Measurements from ENCODE around the gene BMAL1. TPM values are rescaled to one million over a fixed set of nuclear protein-coding genes. Genes with fewer than 3 reads are reported as not detected.

The BMAL1 gene
- total and polyA plus RNA-seq, 10 donors, result 6.5 to 58.4 (median 36.4) TPM

DNA sequence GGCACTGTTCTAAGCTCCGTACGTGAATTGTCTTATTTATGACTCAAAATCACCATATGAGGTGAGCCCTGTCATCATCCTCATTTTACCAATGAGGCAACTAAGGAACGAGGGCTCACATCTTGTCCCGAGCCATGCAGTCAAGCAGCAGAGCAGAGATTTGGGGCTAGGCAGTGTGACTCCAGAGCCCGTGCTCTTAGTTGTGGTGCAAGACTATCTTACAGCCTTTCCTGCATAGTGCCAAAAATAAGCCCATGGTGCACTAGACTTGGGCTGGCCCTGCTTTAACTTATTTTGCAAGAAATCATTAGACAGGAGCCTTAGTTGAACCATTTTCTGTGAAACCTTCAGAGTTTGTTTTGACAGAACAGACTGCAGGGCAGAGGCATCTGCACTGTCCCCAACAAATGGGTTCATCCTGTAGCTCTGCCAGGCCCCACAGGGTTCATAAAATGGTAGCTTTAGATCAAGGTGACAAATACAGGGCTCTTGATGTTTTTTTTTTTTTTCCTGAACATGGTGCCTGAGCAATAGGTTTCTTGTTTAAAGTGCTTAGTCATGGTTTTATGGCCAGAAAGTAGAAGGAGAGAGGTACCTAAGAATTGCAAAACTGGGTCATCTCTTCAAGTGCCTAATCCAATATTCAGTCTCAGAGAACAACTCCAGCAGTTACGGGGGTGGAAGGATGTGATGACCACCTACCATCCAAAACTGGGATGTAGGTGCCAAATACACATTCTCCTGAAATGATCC is 56.6 kb downstream of the BMAL1 start:
- Histone ChIP-seq H3K4me3 (no peak overlapping the region), H3K36me3 (peaks cover 0 to 6% (median 0%) of the 10 kb centered on the region in 6 donors), H3K27ac (no peak overlapping the region), H3K9me3 (no peaks in the 10 kb centered on the region), H3K4me1 (peaks cover 23 to 96% (median 71%) of the 10 kb centered on the region in 6 donors), H3K27me3 (replicated peaks in 1 of 7) (no peaks in the 10 kb centered on the region)
- intact Hi-C loops (cut with DNase I; ENCODE audit: low total_unique reads), result no loop called here
- TF ChIP-seq, protein P1, sequence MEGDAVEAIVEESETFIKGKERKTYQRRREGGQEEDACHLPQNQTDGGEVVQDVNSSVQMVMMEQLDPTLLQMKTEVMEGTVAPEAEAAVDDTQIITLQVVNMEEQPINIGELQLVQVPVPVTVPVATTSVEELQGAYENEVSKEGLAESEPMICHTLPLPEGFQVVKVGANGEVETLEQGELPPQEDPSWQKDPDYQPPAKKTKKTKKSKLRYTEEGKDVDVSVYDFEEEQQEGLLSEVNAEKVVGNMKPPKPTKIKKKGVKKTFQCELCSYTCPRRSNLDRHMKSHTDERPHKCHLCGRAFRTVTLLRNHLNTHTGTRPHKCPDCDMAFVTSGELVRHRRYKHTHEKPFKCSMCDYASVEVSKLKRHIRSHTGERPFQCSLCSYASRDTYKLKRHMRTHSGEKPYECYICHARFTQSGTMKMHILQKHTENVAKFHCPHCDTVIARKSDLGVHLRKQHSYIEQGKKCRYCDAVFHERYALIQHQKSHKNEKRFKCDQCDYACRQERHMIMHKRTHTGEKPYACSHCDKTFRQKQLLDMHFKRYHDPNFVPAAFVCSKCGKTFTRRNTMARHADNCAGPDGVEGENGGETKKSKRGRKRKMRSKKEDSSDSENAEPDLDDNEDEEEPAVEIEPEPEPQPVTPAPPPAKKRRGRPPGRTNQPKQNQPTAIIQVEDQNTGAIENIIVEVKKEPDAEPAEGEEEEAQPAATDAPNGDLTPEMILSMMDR (IDR thresholded peaks at IDR 0.05 in 8 of 11, conservative IDR thresholded peaks at IDR 0.05 in 3 of 11), result no peak
- TF ChIP-seq POLR2AphosphoS5 (IDR thresholded peaks at IDR 0.05), result no peak
- TF ChIP-seq POLR2A (IDR thresholded peaks at IDR 0.05), result no peak
- DNase-seq, result no peak
- WGBS, 5 donors, result 72 to 85% (median 76%) methylated on average over 6 of the region's 6 CpGs

DNA sequence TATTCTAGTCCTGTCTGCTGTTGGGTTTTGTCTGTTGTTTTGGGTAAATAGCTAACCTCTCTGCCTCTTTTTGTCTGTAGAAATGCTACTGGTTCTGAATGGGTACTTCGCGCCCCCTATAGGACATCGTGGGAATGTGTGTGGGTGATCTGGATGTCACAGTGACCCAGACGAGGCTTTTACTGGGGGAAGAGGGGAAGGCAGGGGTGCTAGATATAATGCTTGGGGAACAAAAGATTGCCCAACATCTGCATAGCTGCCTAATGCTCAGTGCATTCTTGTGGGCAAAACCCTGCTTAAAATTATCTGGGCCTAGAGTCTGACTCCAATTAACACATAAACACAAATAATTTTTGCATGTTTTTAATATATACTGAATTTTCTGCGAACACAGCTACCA is 57.7 kb downstream of the BMAL1 start:
- 20 to 26% (median 22%) methylated on average over 5 of the region's 5 CpGs for WGBS, 5 donors
- TF ChIP-seq POLR2AphosphoS5 (IDR thresholded peaks at IDR 0.05), result no peak
- TF ChIP-seq, protein P1 (IDR thresholded peaks at IDR 0.05 in 8 of 11, conservative IDR thresholded peaks at IDR 0.05 in 3 of 11), result peak; percentile 43 to 80 (median 76)
- no peak for TF ChIP-seq POLR2A (IDR thresholded peaks at IDR 0.05)
- Histone ChIP-seq H3K27me3 (replicated peaks in 1 of 7) (no peaks in the 10 kb centered on the region), H3K27ac (no peak overlapping the region), H3K9me3 (no peaks in the 10 kb centered on the region), H3K4me1 (peaks cover 15 to 95% (median 62%) of the 10 kb centered on the region in 6 donors), H3K36me3 (peaks cover 0 to 3% (median 0%) of the 10 kb centered on the region in 6 donors), H3K4me3 (no peak overlapping the region)
- intact Hi-C loops (cut with DNase I; ENCODE audit: low total_unique reads), result loop anchor here (5.0 kb wide), 1 partner anchor 123 kb away; no protein-coding TSS in a partner anchor
- no peak for DNase-seq

DNA sequence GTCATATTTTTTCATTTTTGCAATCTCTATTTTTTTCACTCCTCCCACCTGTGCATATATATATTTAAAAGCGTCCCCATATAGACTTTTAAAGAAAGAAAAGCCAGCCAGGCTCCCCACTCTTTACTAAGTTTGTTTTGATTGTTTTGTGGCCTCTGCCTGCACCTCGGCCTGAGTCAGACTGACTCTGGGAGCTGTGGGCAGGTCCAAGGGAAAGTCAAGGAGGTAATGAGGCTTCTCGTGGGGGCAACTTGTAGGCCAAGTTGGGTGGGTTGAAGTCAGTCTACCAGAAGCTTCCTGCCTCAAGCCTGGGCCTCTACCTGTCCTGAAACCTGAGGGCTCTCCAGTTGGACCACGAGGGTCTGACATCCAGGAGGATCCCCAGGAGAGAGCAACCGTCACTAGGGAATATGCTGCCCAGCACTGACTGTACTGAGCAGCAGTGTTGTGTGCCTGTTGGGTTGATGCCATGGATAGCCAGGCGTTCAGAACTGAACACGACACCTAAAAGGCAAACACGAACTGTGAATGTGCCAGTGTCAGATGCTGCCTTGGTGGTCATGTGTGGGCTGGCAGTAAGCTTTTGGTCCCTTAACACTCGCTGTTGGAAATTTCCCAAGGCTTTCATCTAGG is 58.8 kb downstream of the BMAL1 start:
- 91 to 94% (median 92%) methylated on average over 7 to 9 of the region's 9 CpGs for WGBS, 5 donors
- H3K4me3 ChIP-seq, result no peak overlapping the region
- TF ChIP-seq POLR2A (IDR thresholded peaks at IDR 0.05) (no peak), POLR2AphosphoS5 (IDR thresholded peaks at IDR 0.05) (no peak)
- TF ChIP-seq, protein P1 (IDR thresholded peaks at IDR 0.05 in 8 of 11, conservative IDR thresholded peaks at IDR 0.05 in 3 of 11), result no peak
- peaks cover 0 to 14% (median 0%) of the 10 kb centered on the region in 6 donors for H3K36me3 ChIP-seq
- no peak for DNase-seq
- H3K9me3 ChIP-seq, result no peaks in the 10 kb centered on the region
- H3K27ac ChIP-seq, result no peak overlapping the region
- intact Hi-C loops (cut with DNase I; ENCODE audit: low total_unique reads), result loop anchor here (5.0 kb wide), 1 partner anchor 124 kb away; no protein-coding TSS in a partner anchor
- peaks cover 9 to 95% (median 67%) of the 10 kb centered on the region in 6 donors for H3K4me1 ChIP-seq
- H3K27me3 ChIP-seq (replicated peaks in 1 of 7), result no peaks in the 10 kb centered on the region

DNA sequence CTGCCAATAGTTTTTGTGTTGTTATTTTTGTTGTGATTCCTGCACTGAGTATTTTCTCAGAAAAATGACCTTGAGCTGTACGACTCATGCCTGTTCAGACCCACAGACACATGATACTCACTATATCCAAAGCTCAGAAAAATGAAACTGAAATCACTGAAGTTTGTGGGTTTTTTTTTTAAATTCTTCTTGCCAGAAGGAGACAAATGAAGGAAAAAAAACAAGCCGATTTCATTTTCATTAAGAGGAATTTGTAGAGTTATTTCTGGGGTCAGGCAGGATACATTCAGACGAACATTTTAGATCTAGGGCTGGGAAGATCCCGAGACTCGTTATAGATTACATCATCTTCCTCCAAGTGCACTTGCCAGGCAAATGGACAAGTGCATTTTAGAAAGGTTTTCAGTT is 60.4 kb downstream of the BMAL1 start:
- H3K4me1 ChIP-seq, result peaks cover 9 to 95% (median 57%) of the 10 kb centered on the region in 6 donors

More for the DNA sequence above, 60.4 kb downstream of the BMAL1 start:
- intact Hi-C loops (cut with DNase I; ENCODE audit: low total_unique reads), result loop anchor here (5.0 kb wide), 1 partner anchor 126 kb away; no protein-coding TSS in a partner anchor
- no peaks in the 10 kb centered on the region for H3K27me3 ChIP-seq (replicated peaks in 1 of 7)
- H3K9me3 ChIP-seq, result no peaks in the 10 kb centered on the region
- TF ChIP-seq POLR2A (IDR thresholded peaks at IDR 0.05) (no peak), POLR2AphosphoS5 (IDR thresholded peaks at IDR 0.05) (no peak)
- TF ChIP-seq, protein P1 (IDR thresholded peaks at IDR 0.05 in 8 of 11, conservative IDR thresholded peaks at IDR 0.05 in 3 of 11), result no peak
- no peak for DNase-seq
- peak overlapping the region in 6 of 8 donors; percentile 22 to 67 (median 40) for H3K27ac ChIP-seq
- WGBS, 5 donors, result 2 to 18% (median 4%) methylated on average over 5 of the region's 5 CpGs
- peak overlapping the region in 5 of 8 donors; percentile 6 to 46 (median 22) for H3K4me3 ChIP-seq
- peaks cover 0 to 23% (median 0%) of the 10 kb centered on the region in 6 donors for H3K36me3 ChIP-seq
